Putamen (tissue), 1 donor: ENCODE data around the gene TMEM182.

ENCODE experiments used
- DNase-seq: peaks from one replicate; pipeline ENCODE4 v3.0.0-alpha.2; 2016; ENCODE audit warnings: low spot score

The TMEM182 gene

DNA sequence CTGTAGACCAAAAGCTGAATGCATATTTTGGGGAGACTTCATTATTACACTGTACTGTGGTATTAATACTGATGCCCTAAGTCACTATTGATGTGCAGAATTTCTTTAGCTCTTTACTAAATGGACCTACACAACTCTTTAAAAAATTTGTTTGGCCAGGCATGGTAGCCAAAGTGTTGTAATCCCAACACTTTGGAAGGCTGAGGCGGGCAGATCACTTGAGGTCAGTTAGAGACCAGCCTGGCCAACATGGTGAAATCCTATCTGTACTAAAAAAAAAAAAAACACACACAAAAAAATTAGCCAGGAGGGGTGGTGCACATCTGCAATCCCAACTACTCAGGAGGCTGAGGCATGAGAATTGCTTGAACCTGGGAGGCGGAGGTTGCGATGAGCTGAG lies 6.4 kb downstream of the TMEM182 start:
- DNase-seq, result no peak

DNA sequence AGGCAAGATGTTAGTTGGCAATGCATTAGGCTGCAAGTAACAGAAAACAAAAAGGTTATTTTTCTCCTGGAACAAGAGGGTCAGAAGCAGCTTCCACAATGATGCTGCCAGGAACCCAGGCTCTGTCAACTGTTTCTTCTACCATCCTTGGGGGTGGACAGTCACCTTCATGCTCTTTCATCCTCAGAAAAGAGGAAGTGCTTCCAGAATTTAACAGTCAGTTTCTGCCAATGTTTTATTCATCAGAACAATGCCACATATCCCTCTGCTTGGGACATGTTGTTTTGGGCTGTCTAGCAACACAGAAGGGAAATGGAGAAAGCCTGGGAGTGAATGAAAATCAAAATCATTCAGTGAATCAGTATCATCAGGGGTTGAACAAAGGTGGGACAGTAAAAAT lies 7.1 kb downstream of the TMEM182 start:
- DNase-seq, result no peak

DNA sequence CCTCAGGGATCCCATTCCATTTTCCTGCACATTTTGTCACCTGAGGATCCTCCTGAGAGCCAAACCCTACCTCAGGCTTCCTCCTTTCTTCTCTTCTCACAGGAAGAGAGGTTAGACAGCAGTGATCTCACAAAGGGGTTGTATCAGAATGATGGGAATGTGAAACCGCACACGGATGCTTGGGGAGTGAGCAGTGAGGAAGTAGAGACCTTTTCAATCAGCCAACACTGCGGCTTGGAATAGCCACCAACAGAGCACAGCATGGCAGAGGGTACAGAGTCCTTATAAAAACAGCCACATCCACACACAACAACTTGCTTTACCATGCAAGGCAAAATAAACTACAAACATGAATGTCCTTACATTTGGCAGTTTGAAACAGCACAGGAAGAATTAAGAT lies 8.7 kb downstream of the TMEM182 start:
- DNase-seq, result no peak

DNA sequence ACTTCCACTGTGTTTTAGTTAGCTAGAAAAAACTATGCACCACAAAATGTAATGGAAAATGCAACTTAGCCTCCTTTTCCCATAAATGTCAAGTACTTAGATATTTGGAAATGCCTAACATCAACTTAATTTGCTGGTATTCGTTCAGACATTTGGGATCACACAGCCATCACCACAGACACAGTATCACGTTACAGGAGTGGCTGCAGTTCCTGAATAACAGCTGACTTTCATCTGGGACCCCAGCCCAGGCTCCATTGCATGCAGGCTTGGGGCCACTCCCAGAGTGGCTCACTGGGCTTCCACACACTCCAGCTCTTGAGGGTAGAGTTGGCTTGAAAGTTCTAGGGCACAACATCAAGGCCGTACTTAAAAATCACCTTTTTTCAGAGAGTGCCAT lies 9.3 kb downstream of the TMEM182 start:
- no peak for DNase-seq

DNA sequence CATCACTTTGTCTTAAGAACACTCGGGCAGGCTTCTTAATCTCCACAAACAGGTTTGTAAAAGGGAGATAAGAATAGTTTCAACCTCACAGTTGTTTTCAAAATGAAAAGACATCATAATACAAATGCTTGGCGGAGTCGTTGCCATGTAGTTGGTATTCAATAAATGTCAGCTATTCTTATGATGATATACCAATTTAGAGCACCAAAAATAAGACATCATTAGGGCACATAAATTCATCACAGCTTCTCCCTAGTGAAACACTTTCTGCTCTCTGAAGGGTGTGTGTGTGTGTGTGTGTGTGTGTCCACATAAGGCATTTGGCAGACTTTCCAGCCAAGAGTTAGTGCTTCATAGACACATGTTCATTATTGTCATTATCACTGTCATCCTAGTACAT lies 10.8 kb downstream of the TMEM182 start:
- no peak for DNase-seq

DNA sequence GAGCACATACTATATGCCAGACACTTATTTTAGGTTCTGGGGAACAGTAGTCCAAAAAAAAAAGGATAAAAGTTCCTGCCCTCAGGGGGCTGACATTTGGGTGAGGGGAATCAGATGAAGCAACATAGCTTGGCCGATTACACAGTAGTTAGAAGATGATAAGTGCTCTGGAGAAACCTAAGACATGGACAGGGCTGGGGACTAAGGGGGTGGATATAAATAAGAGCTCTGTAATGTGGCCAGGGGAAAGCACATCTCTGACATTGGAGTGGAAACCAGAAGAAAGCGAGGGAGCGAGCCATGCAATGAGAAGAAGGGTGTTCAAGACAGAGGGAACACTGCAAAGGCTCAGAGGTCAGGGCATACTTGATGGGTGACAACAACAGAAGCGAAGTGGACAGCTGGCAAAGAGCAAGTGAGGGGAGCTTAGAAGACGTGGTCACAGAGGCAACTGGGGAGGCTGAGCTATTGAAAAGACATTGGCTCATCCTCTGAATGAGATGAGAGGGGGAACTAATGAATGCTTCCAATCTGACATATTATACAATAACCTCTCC lies 11.4 kb downstream of the TMEM182 start:
- DNase-seq, result no peak

DNA sequence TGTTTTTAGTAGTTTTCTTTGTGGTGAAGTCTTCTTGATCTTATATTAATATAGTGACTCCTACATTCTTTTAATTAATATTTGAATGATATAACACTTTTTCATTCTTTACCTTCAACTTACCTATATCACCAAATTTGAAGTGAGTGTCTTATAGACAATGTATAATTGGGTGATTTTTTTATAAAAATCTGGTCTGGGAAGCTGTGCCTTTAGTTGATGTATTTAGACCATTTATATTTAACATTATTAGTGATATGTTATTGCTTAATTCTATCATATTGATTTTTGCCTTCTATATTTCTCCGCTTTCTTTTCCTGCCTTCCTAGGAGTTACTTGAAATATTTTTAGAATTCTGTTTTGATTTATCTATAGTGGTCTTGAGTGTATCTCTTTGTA lies 16.4 kb downstream of the TMEM182 start:
- no peak for DNase-seq

DNA sequence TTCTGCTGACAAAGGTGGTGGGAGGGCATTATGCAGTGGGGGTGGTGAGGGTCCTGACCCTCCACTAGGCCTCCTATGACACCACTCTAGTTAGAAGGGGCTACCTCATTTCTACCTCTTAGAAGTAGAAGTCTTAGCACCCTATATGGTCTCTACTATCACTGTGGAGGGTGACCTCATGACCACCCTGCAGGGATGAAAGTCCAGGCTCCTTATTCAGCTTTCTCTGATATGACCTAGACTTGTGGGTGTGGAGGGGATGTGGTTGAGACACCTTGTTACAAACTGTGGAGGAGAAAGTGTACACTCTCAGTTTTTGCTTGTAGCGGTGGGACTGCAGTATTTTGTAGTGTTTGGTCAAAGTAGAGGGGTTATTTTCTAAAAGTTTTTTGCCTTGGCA lies 18.6 kb downstream of the TMEM182 start:
- DNase-seq, result no peak

DNA sequence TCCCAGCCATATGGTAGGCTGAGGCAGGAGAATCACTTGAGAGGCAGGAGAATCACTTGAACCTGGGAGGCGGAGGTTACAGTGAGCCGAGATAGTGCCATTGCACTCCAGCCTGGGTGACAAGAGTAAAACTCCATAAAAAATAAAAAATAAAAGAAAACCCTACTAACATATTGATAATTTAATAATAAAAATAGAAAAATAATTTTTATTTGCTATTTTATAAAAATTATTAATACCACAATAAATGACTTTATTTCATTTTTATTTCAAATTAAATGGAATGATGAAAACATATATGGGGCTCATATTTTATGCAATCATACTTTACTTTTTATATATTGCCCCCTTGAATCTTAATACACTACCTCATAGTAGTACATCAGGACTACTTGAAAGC lies 20.4 kb downstream of the TMEM182 start:
- no peak for DNase-seq

DNA sequence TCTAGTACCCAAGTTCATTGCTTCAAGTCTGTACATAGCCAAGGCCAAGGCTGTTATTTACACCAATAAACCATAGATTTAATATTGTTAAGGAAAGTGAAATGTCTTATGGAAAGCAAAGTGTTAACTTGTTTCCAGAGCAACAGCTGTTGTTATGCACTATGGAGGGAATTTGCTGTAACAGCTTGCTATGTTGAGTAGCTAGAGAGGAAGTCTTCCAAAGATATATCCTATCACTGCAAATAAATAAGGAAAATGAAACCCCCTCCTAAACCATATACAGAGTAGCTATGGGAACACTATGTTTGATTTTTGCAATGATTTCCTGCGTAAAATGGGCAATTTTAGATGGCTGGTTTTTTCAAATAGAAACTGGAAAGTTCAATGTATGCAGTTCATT lies 21.1 kb downstream of the TMEM182 start:
- no peak for DNase-seq

DNA sequence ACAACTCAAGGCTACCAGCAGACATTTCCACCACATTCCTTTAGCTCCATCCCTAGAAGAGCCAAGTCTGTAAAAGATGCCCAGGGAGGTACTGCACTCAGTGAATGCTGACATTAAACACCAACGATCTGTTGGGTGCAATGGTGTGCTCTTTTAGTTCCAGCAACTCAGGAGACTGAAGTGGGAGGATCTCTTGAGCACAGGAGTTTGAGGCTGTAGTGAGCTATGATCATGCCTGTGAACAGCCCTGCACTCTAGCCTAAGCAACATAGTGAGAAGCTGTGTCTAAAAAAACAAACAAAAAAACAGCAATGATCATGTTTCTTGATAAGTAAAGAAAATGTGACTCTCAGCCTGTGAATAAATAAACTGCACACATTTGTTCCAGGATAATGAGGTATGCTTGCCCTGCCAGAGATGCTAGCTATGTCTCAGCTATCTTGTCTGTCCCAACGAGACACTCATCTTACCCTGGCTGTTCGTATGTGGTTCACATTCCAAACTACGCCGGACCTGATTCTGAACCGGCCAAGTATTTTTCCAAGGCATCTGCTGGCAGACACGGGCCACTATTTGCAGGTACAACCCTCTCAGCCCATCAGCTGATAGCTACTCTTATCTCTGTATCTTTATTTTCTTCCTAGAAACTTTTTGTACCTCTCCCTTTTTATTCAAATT lies 21.8 kb downstream of the TMEM182 start:
- no peak for DNase-seq

DNA sequence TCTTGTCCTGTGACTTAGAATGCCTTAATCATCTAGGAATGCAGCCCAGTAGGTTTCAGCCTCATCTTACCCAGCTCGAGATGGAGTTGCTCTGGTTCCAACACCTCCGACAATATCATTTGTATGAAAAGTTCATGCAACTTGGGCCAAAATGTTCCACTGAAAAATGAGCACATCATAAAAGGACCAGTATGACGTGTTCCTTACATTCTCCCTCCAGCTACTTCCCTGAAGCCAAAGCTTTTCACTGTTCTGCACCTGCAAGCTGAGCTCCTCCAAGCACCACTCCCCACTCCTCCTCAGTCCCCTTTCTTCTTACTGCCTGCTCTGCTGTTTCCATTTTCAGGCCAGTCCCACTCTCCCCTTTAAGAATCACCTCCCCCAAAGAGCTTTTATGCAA lies 23.1 kb downstream of the TMEM182 start:
- no peak for DNase-seq

DNA sequence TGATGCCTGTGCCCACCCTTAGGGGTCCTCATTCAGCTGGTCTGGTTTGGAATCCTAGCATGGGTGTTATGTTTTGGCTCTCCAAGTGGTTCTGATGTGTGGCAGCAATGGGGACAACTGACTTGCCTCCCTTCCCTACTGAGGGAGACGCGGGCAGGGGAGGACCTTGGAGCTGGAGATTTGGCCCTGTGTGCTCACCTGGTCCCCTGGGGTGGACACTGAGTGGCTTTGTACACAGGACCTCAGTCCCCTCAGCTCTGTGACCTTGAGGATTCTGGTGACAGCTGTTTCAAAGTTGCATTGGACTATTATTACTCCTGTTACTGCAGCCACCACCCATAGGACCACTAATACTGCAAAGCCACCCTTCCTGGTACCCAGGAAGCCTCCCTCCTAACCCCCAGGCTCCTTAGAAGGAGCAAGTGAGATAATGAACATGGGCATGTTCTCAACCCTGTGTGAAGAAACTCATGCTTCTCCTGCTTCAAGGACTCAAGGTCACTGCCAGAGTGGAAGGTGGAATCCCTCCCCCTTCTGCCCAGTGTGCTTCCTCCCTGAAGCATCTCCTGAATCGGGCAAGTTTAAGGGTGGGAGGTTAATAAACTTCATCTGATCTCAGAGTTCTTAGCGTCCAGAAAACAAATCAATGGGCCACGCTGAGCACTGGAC lies 26.5 kb downstream of the TMEM182 start:
- DNase-seq, result no peak

DNA sequence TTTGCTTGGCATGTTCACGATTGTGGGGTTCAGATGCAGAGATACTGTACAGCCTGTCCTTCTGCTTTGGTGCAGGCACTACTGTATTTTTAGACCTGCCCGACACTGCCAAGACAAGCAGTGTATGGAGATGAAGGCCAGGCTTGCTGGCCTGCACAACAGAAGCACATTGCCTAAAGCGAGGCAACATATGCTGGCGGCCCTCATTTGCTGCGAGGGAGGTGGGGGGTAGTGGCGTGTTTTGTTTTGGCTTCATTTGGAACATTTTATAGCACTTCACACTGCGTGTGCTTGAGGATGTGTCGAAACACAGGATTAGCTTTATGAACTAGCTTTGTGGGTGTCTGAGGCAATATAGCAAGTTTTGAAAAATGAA lies 27.0 kb downstream of the TMEM182 start:
- DNase-seq, result no peak

DNA sequence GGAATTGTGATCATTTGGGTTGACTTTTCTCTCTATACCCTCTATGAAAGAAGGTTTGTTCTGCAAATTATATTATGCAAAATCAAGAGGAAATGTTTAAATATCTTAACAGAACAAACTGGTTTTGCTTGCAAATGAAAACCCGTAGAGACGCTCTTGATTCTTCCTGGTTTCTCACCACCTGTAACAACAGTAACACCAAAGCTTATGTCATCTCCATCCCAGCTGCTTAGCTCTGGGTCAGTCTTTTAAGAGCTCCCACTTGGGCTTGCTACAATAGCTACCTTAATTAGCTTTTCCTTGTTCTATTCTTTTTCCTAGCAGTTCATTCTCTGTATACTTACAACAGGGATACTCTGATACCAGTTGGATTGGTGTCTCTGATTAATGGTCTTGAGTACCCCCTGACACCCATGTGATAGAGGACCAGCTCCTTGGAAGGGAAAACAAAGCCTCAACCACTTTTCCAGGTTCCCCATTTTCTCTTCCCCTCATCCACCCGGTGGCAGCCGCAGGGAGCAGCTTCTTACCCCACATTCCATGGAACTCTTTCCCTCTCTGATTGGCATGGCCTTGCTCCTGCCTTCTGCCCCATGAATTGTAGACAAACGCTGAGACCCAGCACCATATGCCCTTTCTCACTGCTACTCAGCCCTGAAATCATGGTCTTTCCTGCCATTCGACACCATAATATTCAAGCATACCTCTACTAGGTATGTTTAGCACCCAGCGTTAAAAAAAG lies 27.7 kb downstream of the TMEM182 start:
- DNase-seq, result no peak

DNA sequence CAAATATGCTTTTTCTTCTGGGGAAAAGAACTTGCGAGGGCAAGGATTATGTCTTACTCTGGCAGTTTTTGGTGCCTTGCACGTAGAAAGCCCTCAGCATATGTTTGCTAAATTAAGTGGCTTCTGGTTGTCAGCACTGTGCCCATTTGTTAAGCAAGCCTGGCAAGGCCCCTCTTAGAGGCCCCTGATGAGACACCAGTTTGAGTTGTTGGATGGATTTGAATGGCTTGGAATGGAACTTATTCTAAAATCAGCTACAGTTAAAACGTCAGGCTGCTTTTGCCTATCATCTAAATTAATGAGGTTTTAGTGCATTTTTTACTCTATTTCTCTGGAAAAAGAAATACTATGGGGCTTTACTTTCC lies 28.2 kb downstream of the TMEM182 start:
- DNase-seq, result no peak

DNA sequence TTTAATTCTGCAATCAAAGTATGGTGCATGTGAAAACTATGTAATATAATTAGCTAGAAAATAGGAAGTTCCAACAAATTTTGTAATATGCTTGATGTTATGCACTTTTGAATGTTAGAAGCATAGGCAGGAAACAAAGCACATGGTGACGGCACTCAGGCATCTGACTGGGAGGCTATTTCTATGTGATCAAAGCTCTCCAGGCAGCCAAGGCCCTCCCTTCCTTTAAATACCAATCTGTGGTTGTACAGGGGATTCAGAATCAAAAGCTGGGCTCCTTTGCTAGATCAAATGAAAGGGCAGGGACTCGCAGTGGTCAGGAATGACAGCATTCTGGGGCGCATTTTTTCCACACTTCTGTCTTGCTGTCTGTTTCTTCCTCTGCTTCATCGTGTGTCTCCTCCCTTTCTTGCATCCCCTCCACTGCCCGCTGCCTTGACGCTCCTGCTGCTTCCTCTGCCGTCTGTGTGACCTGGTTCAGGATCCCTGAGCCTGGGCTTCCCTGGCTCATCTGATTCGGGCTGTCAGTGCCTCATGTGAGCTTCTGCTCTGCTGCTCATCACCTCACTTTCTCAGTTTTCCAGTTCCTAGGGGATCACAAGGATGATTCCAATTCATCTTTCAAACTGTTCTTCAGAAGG lies 30.9 kb downstream of the TMEM182 start:
- DNase-seq, result no peak

DNA sequence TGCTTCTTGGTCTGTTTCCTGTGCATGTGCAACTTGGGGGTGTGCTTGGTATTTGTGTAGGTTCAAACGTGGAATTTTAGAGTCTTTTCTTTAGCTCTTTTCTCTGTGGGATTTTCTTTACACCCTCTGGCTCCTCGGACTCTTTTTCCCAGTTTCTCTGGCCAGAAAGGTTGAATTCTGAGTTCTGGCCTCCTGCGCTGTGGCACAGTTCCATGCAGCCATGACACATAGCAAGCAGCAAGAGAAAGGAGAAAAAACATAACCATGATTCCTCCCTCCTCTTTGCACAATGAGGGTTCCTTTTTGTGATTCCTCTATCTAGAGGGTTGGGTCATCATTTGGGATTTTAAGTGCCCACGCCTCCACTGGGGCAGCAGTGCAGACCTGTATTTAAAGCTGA lies 33.8 kb downstream of the TMEM182 start:
- no peak for DNase-seq

DNA sequence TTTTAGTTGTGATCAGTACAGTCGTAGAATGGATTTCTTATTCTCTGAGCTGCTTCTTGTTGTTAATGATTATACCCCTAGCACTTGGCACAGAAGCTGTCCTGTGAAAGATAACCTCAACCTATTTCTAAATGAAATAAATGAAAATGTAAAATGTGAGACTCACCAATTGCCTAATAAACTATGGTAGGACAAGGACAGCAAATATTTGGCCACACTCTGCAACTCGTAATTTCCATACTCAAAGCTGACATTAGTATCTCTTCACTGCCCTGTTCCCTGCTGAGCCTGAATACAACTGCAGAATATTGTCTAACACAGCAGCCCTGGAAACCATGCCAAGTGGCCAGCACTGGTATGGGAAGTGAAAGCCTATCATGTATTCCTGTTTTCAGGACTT lies 34.5 kb downstream of the TMEM182 start:
- DNase-seq, result no peak

DNA sequence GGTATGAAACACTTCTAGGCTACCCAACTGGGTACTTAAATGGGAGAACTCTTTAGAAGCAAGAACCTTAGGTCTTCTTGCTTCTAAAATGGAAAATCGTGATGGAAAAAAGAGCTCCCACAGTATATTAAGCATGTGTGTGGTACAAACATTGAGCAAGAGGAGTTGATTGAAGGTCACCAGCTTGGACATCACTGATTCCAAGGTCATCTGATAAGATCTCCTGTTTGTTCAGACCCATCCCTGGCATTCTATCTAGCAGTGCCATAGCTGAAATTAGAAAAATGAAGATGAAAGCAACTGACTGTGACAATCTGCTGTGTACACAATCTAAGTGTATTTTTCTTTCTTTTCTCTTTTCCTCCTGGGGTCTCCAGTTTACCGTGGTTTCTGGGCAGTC lies 35.7 kb downstream of the TMEM182 start:
- DNase-seq, result no peak

DNA sequence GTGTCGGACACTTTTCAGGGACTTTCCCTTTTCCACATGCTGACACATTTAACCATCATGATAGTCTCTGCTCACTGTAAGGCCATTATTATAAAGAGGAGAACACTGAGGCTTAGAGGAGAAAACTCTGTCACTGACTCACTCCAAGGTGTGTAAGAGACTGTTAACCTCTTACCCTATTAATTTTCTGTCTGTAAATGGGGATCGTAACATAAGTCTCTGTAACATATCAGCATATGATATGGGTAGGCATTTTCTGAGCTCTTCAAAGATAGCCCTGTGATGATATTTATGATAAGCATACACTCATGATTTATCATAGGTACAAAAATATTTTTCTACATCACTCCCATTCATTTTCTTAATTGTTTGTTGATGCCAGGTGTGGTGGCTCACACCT lies 36.4 kb downstream of the TMEM182 start:
- DNase-seq, result no peak

DNA sequence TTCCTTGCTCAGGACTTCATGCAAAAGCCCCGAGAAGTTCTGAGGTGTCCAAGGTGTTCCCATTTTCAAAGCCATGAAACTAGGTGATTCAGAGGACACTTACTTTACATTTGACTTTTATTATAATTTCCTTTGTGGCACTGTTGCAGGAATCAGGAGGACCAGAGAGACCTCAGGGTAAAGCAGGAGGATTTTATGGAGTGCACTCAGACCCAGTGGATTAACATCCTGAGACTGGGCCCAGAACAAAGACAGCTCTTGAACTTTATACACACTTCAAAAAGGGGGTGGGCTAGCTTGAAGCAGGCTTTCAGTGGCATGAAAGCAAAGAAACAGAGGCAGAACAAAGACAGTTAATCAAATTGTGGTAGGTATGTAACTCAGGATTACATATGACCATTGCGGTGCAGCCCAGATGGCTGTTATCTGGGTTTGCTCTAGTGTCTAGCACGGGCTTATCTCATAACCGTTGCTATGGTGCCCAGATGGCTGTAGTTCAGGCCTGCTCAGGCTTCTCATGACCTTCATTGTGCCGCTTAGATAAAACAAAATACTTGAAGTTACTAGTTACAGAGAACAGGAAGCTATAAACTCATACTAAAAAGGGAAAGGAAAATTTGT lies 39.4 kb downstream of the TMEM182 start:
- DNase-seq, result no peak
